ENCODE measurements around the gene CALN1.

GRCh38 chr7:71871446-71871845 is 540.7 kb downstream of the CALN1 start:
- TF ChIP-seq CTCF (IDR thresholded peaks at IDR 0.05; ENCODE audit: poor library complexity) = peak; percentile 27
- no peak for TF ChIP-seq EZH2 (IDR thresholded peaks at IDR 0.05; ENCODE audit: borderline replicate concordance)
- no peak for TF ChIP-seq EZH2phosphoT487 (IDR thresholded peaks at IDR 0.05; ENCODE audit: low read depth, severe bottlenecking, unreplicated experiment)
